ENCODE data around the gene GRB10. TPM values are rescaled to one million over a fixed set of nuclear protein-coding genes. Genes with fewer than 3 reads are reported as not detected.

Gene GRB10
- total RNA-seq, 2 experiments from 2014 or later = 4.4 TPM

DNA sequence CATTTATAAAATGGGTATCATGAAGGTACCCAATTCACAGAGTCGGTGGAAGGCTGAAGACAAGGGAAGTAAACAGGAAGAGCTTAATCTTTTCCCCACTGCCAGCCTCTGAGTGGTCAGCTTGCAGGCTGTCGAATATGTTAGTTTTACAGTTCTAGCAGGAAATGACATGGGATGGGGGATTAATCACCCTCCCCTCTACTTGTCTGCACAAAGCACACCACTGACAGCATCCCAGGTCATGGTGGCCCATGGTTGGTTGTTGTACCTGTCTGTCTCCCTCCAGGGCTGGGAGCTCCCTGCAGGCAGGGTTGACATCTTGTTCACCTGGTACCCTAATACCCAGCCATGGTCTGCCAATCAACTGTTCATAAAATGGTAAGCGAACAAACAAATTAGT, 55.6 kb downstream of the GRB10 start:
- Mint-ChIP-seq H3K9me3 (no peaks in the 10 kb centered on the region), H3K27ac (no peak overlapping the region), H3K4me3 (no peak overlapping the region), H3K27me3 (no peaks in the 10 kb centered on the region), H3K4me1 (peaks cover 9% of the 10 kb centered on the region), H3K36me3 (ENCODE audit: low read depth) (no peaks in the 10 kb centered on the region)
- POLR2A ChIA-PET = no interaction called here
- CTCF ChIA-PET = no interaction called here
- DNase-seq = no peak

DNA sequence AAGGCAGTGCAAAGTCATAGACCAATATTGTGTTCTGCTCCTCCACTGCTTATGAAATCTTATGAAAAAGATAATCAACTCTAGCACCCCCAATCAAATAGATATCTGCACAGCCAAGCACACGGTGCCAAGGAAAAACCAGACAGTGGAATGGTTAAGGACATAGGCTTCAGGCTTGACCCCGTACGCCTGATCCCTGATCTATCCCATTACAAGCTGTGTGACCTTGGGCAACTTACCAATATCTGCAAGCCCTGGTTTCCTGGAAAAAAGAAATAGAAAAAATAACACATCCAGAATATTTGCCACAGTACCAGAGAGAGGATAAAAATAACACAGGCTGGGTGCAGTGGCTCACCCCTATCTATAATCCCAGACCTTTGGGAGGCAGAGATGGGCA, 56.9 kb downstream of the GRB10 start:
- ChIA-PET POLR2A (no interaction called here), CTCF (no interaction called here)
- Mint-ChIP-seq H3K9me3 (no peaks in the 10 kb centered on the region), H3K4me1 (peaks cover 9% of the 10 kb centered on the region), H3K27me3 (no peaks in the 10 kb centered on the region), H3K36me3 (ENCODE audit: low read depth) (no peaks in the 10 kb centered on the region), H3K27ac (no peak overlapping the region), H3K4me3 (no peak overlapping the region)
- no peak for DNase-seq

DNA sequence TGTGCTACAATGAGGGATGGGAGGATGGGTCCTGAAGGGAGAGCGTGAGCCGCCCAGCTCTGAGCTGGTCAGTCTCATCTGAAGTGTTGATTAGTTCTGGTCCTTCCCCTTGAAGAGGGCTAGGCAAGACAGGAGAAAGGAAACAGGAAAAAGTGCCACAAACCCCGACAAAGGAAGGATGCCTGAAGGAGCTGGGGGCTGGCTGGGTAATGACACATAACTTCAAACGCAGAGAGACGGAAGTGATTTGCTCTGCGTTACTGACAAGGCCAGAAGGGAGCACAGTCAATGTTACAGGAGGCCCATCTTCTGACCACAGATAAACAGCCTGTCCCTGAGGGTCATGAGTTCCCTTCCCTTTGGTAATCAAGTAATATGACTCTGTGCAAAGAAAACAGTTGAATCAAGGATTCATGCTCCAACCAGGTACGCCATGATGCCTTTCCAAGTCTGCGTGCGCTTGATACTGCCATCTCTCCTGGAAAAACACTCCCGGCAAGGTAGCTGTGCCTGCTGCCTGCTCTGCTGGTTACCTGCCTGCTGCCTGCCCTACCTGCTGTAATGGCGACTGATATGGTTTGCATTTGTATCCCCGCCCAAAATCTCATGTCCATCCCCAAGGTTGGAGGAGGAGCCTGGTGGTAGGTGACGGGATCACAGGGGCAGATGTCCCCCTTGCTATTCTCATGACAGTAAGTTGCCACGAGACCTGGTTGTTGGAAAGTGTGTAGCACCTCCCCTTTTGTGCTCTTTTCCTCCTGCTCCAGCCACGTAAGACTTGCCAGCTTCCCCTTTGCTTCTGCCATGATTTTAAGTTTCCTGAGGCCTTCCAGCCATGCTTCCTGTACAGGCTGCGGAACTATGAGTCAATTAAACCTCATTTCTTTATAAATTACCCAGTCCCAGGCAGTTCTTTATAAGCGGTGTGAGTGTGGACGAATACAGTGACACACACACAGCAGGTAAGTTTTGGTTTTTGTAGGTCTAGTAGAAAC, 57.9 kb downstream of the GRB10 start:
- Mint-ChIP-seq H3K27ac (no peak overlapping the region), H3K9me3 (no peaks in the 10 kb centered on the region), H3K27me3 (no peaks in the 10 kb centered on the region), H3K4me3 (no peak overlapping the region), H3K4me1 (peaks cover 9% of the 10 kb centered on the region), H3K36me3 (ENCODE audit: low read depth) (no peaks in the 10 kb centered on the region)
- DNase-seq = no peak
- POLR2A ChIA-PET = no interaction called here
- CTCF ChIA-PET = interaction anchor here (0.6 to 0.8 kb wide), 3 partner anchors 13 to 129 kb away, joined by 3 to 4 read pairs (median 3); no protein-coding TSS in a partner anchor

DNA sequence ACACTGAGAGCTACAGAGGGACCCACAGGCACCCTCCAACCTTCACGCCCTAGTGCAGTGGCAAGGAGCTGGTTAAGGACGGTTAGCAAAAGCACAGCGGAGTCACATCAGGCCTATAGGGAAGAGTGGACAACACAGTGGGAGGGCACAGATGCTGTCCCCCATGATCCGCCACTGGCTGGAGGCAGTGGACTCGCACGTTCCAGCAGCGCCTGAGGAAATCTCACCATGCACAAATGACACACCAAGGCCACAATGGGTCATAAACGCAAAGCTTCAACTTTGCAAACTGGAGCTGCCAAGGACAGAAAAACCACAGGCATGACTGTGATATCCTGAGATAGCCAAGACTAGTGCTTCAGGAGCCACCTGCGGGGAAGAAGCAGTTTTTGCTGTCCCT, 58.8 kb downstream of the GRB10 start:
- H3K4me1 Mint-ChIP-seq = peaks cover 9% of the 10 kb centered on the region
- CTCF ChIA-PET = interaction anchor here (0.6 to 0.8 kb wide), 3 partner anchors 12 to 571 kb away, joined by 3 to 4 read pairs (median 3); no protein-coding TSS in a partner anchor
- no peak overlapping the region for H3K4me3 Mint-ChIP-seq
- no peak for DNase-seq
- no peaks in the 10 kb centered on the region for H3K27me3 Mint-ChIP-seq
- H3K36me3 Mint-ChIP-seq (ENCODE audit: low read depth) = no peaks in the 10 kb centered on the region
- H3K27ac Mint-ChIP-seq = no peak overlapping the region
- POLR2A ChIA-PET = no interaction called here
- no peaks in the 10 kb centered on the region for H3K9me3 Mint-ChIP-seq

DNA sequence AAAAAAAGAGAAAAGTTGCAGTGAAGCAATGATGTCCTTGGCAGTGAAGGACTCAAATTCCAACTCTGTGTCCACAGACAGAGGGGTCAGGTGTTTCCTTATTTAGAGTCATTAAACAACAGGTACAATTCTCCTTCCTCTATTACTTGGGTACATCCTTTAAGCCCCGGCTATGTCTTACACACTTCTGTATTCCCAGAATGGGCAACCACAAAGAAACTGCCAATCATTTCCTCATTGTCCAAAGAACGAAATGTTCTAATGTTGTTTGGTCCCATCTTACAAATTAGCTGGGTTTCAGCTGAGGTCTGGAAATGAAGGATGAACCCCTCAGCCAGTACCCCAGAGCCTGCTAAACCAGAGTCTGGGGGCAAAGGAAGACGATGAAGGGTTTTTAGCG, 59.5 kb downstream of the GRB10 start:
- ChIA-PET CTCF (interaction anchor here (0.6 to 0.7 kb wide), 2 partner anchors 27 to 571 kb away, joined by 3 read pairs; no protein-coding TSS in a partner anchor), POLR2A (no interaction called here)
- peaks cover 9% of the 10 kb centered on the region for H3K4me1 Mint-ChIP-seq
- H3K36me3 Mint-ChIP-seq (ENCODE audit: low read depth) = no peaks in the 10 kb centered on the region
- no peak for DNase-seq
- H3K27ac Mint-ChIP-seq = no peak overlapping the region
- no peaks in the 10 kb centered on the region for H3K9me3 Mint-ChIP-seq
- no peak overlapping the region for H3K4me3 Mint-ChIP-seq
- H3K27me3 Mint-ChIP-seq = no peaks in the 10 kb centered on the region

DNA sequence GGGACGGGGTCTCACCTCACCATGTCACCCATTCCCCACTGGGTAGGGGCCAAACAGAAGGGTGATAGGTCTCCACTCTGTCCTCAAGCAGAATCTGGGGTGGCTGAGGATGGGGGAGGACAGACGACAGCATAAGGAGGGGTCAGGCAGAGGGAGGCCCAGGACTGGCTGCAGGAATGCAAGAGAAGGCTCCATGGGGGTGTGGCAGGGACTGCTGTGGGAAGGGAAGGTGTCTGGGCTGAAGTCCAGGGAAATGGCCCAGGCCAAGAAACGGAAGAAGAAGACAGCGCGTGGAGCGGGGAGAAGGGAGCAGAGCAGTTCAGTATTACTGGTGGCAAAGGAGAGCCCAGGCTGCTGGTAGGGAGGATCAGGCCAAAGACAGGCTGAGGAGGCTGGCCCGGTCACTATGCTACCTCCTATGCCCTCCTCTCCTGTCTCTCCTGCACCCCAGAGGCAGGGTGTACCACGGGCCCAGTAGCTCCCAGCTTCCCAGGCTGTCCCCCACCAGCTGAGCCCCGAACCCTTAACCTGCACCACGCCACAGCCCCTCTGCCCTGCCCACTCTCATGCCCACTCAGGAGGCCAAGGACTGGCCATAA, 60.9 kb downstream of the GRB10 start:
- POLR2A ChIA-PET = no interaction called here
- CTCF ChIA-PET = interaction anchor here (0.5 to 1.0 kb wide), 3 partner anchors 15 to 654 kb away, joined by 3 to 4 read pairs (median 3); no protein-coding TSS in a partner anchor

DNA sequence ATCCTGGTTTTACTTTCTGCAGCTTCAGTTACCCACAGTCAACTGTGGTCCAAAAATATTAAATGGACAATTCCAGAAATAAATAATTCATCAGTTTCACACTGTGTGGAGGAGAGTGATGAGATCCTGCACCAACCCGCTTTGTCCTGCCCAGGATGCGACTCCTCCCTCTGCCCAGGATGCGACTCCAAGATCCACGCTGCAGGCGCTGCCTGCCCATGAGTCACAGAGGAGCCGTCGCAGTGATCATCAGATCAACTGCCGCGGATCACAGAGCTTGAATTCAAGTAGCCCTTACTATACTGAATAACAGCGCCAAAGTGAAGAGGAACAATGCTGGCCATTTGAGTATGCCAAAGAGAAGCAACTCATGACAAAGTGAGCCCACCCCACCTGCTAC, 61.5 kb downstream of the GRB10 start:
- Mint-ChIP-seq H3K27me3 (no peaks in the 10 kb centered on the region), H3K27ac (no peak overlapping the region), H3K4me3 (no peak overlapping the region), H3K9me3 (no peaks in the 10 kb centered on the region), H3K36me3 (ENCODE audit: low read depth) (no peaks in the 10 kb centered on the region), H3K4me1 (peaks cover 9% of the 10 kb centered on the region)
- POLR2A ChIA-PET = no interaction called here
- DNase-seq = no peak
- CTCF ChIA-PET = interaction anchor here (0.6 to 0.7 kb wide), 2 partner anchors 65 to 258 kb away, joined by 3 read pairs; no protein-coding TSS in a partner anchor

More for the DNA sequence above, 60.9 kb downstream of the GRB10 start:
- H3K4me1 Mint-ChIP-seq = peaks cover 9% of the 10 kb centered on the region
- H3K4me3 Mint-ChIP-seq = no peak overlapping the region
- no peaks in the 10 kb centered on the region for H3K27me3 Mint-ChIP-seq
- H3K36me3 Mint-ChIP-seq (ENCODE audit: low read depth) = no peaks in the 10 kb centered on the region
- DNase-seq = no peak
- no peak overlapping the region for H3K27ac Mint-ChIP-seq
- H3K9me3 Mint-ChIP-seq = no peaks in the 10 kb centered on the region

DNA sequence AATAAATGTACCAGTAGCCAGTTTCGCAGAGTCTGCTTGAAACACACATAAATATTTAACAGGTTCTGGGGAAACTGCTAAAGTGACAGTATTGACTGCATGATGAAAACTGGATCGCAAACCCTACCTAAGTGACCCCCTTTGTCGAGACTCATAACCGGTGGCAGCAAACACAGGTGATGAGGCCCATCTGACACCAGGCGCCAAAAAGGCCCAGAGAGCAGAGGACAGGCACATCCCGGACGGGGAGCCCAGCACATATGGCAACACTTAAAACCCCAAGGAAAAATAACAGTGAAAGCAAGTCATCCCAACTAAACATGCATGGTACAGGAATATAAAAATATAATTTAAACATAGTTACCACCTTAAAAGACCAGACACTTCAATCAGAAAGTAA, 62.4 kb downstream of the GRB10 start:
- Mint-ChIP-seq H3K4me3 (no peak overlapping the region), H3K4me1 (peaks cover 9% of the 10 kb centered on the region), H3K36me3 (ENCODE audit: low read depth) (no peaks in the 10 kb centered on the region), H3K27ac (no peak overlapping the region), H3K9me3 (no peaks in the 10 kb centered on the region), H3K27me3 (no peaks in the 10 kb centered on the region)
- no peak for DNase-seq
- ChIA-PET POLR2A (no interaction called here), CTCF (interaction anchor here (0.7 kb wide), 1 partner anchor 258 kb away, joined by 3 read pairs; no protein-coding TSS in a partner anchor)

DNA sequence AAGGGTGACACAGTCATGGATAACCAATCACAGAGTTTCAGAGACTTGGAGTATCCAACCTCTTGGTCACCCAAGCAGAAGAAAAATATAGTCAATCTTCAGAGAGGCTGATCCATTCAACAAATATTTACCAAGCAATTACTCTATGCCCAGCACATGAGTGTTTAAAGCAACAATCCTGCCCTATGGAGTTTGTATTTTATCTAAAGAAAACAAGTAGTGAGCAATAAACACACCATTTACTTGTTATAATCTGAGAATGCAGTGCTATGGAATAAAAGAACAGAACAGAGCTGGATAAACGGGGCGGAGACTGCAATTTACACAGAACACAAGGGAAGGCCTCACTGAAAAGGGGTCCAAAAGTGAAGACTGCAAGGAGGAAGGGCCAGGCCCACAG, 63.8 kb downstream of the GRB10 start:
- Mint-ChIP-seq H3K36me3 (ENCODE audit: low read depth) (no peaks in the 10 kb centered on the region), H3K9me3 (no peaks in the 10 kb centered on the region), H3K27me3 (no peaks in the 10 kb centered on the region), H3K27ac (no peak overlapping the region), H3K4me1 (peaks cover 2% of the 10 kb centered on the region), H3K4me3 (no peak overlapping the region)
- POLR2A ChIA-PET = no interaction called here
- CTCF ChIA-PET = no interaction called here
- DNase-seq = no peak

DNA sequence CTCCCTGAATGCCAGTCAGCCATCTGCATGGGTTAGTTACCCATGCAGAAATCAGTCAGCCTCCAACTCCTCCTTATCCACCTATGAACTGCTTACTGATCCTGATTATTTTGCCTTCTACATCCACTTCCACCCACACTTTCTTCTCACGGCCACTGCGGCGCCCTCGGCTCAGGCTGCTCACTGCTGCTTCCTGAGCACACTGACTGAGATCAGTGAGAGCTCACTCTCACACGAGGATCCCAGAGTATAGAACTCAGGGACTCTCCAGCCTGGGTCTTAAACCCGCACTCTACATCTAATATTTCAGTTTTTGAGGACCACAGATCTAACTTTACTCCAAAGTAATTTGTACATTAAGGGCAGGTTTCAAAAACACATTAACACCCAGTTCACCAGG, 64.4 kb downstream of the GRB10 start:
- DNase-seq = no peak
- H3K36me3 Mint-ChIP-seq (ENCODE audit: low read depth) = no peaks in the 10 kb centered on the region
- peaks cover 6% of the 10 kb centered on the region for H3K4me1 Mint-ChIP-seq
- no peak overlapping the region for H3K27ac Mint-ChIP-seq
- ChIA-PET POLR2A (no interaction called here), CTCF (no interaction called here)
- H3K4me3 Mint-ChIP-seq = no peak overlapping the region
- no peaks in the 10 kb centered on the region for H3K9me3 Mint-ChIP-seq
- no peaks in the 10 kb centered on the region for H3K27me3 Mint-ChIP-seq

DNA sequence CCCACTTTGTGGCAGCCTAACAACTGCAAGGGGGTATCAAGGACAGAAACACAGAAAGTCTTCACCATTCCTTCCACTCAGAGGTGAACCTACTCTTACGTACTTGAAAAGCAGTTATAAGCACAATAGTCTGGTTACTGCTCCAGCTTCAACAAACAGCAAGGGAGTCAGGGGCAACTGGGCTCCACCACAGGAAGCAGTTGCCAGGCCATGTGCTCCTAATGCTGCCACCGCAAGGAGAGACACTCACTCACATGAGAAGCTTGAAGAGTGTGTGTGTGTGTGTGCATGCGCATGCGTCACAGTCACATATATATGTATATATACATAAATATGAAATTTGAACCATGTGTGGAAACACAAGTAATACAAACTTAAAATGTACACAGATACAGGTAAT, 65.5 kb downstream of the GRB10 start:
- POLR2A ChIA-PET = interaction anchor here (0.6 kb wide), 1 partner anchor 71 kb away, joined by 3 read pairs; no protein-coding TSS in a partner anchor
- CTCF ChIA-PET = no interaction called here
- H3K4me3 Mint-ChIP-seq = no peak overlapping the region

DNA sequence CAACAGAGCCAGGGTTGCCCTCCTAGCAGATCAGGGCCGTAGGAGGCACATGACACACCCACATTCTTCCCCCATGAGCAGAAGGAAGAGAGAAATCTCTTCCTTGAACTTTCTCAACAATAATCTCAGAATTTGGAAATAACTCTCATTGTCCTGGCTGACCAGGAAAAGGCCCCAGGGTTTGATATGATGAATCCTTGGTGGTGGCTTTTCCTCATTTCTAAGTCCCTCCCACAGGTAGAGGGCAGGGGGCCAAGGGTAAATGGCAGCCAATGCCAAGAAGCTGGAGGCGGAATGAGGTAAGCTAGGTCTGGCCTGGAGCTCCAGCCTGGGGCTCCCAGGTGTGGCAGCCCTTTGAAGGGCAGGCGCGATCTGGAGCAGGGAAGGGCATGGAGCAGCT, 67.8 kb downstream of the GRB10 start:
- Mint-ChIP-seq H3K36me3 (ENCODE audit: low read depth) (no peaks in the 10 kb centered on the region), H3K27me3 (no peaks in the 10 kb centered on the region), H3K9me3 (no peaks in the 10 kb centered on the region), H3K4me3 (no peak overlapping the region), H3K27ac (no peak overlapping the region), H3K4me1 (peaks cover 6% of the 10 kb centered on the region)
- ChIA-PET CTCF (interaction anchor here (1.2 to 1.4 kb wide), 2 partner anchors 10 to 321 kb away, joined by 3 read pairs; no protein-coding TSS in a partner anchor), POLR2A (no interaction called here)
- no peak for DNase-seq

More for the DNA sequence above, 65.5 kb downstream of the GRB10 start:
- Mint-ChIP-seq H3K36me3 (ENCODE audit: low read depth) (no peaks in the 10 kb centered on the region), H3K27me3 (no peaks in the 10 kb centered on the region), H3K27ac (no peak overlapping the region), H3K4me1 (peaks cover 6% of the 10 kb centered on the region), H3K9me3 (no peaks in the 10 kb centered on the region)
- no peak for DNase-seq
